GM12878 (cell line): ENCODE measurements around the gene SLC10A2. TPM values are rescaled to one million over a fixed set of nuclear protein-coding genes. Genes with fewer than 3 reads are reported as not detected.

Source experiments
- CEBPB ChIP-seq, 2 experiments: fragments of 150-350 bp in 1 of 2; IDR thresholded peaks; 2 replicates each; pipeline ENCODE4 v1.6.1; 2012 to 2014; ENCODE audit warnings: low read depth in 2 of 2, low read length in 2 of 2, borderline replicate concordance in 1 of 2, inconsistent platforms in 1 of 2
- CREM ChIP-seq: IDR thresholded peaks from 2 replicates; pipeline ENCODE4 v1.6.1; 2014; ENCODE audit warnings: antibody characterized with exemption, low read depth
- FOXM1 ChIP-seq: IDR thresholded peaks from 2 replicates; pipeline ENCODE4 v1.6.1; 2012; ENCODE audit warnings: low read depth, mild to moderate bottlenecking, inconsistent platforms, low read length, moderate library complexity
- HDAC6 ChIP-seq: fragments of 200-600 bp; sonication (generic); IDR thresholded peaks from one replicate; pipeline ENCODE4 v1.8.0; 2017; ENCODE audit warnings: antibody characterized with exemption; ENCODE audit not compliant: unreplicated experiment
- IKZF2 ChIP-seq, 2 experiments: fragments of 450-650 bp; IDR thresholded peaks; 2 replicates each; pipeline ENCODE4 v1.6.1; 2017; ENCODE audit warnings: mild to moderate bottlenecking in 2 of 2, moderate library complexity in 2 of 2
- RAD21 ChIP-seq: IDR thresholded peaks from 2 replicates; pipeline ENCODE4 v1.6.1; 2011; ENCODE audit warnings: mild to moderate bottlenecking, low read depth, low read length, moderate library complexity; ENCODE audit not compliant: insufficient read depth
- SREBF2 ChIP-seq: IDR thresholded peaks from 2 replicates; pipeline ENCODE4 v1.6.1; 2012; ENCODE audit warnings: mild to moderate bottlenecking, low read length
- STAT1 ChIP-seq: fragments of 450-650 bp; conservative IDR thresholded peaks from 2 replicates; pipeline ENCODE4 v1.6.1; 2014; ENCODE audit warnings: antibody characterized with exemption, mild to moderate bottlenecking
- TCF12 ChIP-seq: IDR thresholded peaks from 2 replicates; pipeline ENCODE4 v1.6.1; 2011; ENCODE audit warnings: low read depth, mild to moderate bottlenecking, low read length
- ZZZ3 ChIP-seq: IDR thresholded peaks from 2 replicates; pipeline ENCODE4 v1.6.1; 2011; ENCODE audit warnings: low read depth; ENCODE audit not compliant: control insufficient read depth, insufficient read length
- polyA plus RNA-seq, 11 experiments: library from polyadenylated mRNA; depleted of rRNA in 4 of 11; unstranded in 6 of 11; stranded (reverse) in 5 of 11; fragments of >200 nt; fragmentation: Nextera tagmentation in 4 of 11; fragmentation: Illumina TruSeq in 1 of 11; extraction: Ambion mirVana in 4 of 11; extraction: Trizol in 1 of 11; gene quantifications; 1 replicate in 1 of 11; 2 replicates in 10 of 11; pipeline versions ENCODE4 v1.2.1 to v1.2.3, GENCODE V29; 2011 to 2016; ENCODE audit warnings: inconsistent platforms in 2 of 11, missing spikeins in 2 of 11, low read depth in 1 of 11
- total RNA-seq, 4 experiments: library from RNA; depleted of rRNA in 3 of 4; stranded (reverse); fragments of >200 nt in 3 of 4; fragmentation: Illumina TruSeq in 1 of 4; extraction: Trizol in 1 of 4; gene quantifications; 2 replicates each; pipeline versions ENCODE4 v1.2.1 to v1.2.3, GENCODE V29; 2013 to 2021
- TF ChIP-seq, protein P1 (sequence below): IDR thresholded peaks from 2 replicates; pipeline ENCODE4 v1.6.1; 2012; ENCODE audit warnings: improper control_type of control experiment, low read depth, low read length; ENCODE audit not compliant: insufficient replicate concordance
- TF ChIP-seq, protein P2 (sequence below): IDR thresholded peaks from 2 replicates; pipeline ENCODE4 v1.6.1; 2012; ENCODE audit warnings: low read depth, low read length, improper control_type of control experiment
- TF ChIP-seq, protein P3 (sequence below): fragments of 450-650 bp; IDR thresholded peaks from 2 replicates; pipeline ENCODE4 v1.6.1; 2018; ENCODE audit warnings: borderline replicate concordance, mild to moderate bottlenecking; ENCODE audit not compliant: partially characterized antibody
- TF ChIP-seq, protein P4 (sequence below): fragments of 450-650 bp; IDR thresholded peaks from 2 replicates; pipeline ENCODE4 v1.6.1; 2018; ENCODE audit warnings: mild to moderate bottlenecking, low read depth, moderate library complexity; ENCODE audit not compliant: partially characterized antibody
- TF ChIP-seq, protein P5 (sequence below): fragments of 450-650 bp; IDR thresholded peaks from 2 replicates; pipeline ENCODE4 v1.6.1; 2017; ENCODE audit warnings: antibody characterized with exemption, mild to moderate bottlenecking, moderate library complexity

The SLC10A2 gene
- total and polyA plus RNA-seq, 10 of the 15 experiments (the other 5 are each of a cell fraction or from before 2014, with no cell fraction given) = 0.01 to 0.04 (median 0.02) TPM; not detected in 7

DNA sequence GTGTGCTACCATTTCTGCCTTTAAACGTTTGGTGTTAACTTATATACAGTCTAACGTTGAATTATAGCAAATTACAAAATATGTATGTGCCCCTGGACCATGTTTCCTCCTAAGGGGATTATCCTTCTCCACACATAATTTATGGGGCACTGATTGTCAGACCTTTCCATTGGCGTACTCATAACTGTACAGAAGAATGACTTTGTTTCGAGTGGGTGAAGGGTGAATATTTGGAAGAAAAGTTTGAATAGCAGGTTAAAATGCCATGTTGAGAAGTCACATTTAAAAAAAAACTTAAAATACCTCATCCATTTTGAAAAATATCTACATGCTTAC lies 58.8 kb downstream of the SLC10A2 start (continued):
- TF ChIP-seq, protein P1, sequence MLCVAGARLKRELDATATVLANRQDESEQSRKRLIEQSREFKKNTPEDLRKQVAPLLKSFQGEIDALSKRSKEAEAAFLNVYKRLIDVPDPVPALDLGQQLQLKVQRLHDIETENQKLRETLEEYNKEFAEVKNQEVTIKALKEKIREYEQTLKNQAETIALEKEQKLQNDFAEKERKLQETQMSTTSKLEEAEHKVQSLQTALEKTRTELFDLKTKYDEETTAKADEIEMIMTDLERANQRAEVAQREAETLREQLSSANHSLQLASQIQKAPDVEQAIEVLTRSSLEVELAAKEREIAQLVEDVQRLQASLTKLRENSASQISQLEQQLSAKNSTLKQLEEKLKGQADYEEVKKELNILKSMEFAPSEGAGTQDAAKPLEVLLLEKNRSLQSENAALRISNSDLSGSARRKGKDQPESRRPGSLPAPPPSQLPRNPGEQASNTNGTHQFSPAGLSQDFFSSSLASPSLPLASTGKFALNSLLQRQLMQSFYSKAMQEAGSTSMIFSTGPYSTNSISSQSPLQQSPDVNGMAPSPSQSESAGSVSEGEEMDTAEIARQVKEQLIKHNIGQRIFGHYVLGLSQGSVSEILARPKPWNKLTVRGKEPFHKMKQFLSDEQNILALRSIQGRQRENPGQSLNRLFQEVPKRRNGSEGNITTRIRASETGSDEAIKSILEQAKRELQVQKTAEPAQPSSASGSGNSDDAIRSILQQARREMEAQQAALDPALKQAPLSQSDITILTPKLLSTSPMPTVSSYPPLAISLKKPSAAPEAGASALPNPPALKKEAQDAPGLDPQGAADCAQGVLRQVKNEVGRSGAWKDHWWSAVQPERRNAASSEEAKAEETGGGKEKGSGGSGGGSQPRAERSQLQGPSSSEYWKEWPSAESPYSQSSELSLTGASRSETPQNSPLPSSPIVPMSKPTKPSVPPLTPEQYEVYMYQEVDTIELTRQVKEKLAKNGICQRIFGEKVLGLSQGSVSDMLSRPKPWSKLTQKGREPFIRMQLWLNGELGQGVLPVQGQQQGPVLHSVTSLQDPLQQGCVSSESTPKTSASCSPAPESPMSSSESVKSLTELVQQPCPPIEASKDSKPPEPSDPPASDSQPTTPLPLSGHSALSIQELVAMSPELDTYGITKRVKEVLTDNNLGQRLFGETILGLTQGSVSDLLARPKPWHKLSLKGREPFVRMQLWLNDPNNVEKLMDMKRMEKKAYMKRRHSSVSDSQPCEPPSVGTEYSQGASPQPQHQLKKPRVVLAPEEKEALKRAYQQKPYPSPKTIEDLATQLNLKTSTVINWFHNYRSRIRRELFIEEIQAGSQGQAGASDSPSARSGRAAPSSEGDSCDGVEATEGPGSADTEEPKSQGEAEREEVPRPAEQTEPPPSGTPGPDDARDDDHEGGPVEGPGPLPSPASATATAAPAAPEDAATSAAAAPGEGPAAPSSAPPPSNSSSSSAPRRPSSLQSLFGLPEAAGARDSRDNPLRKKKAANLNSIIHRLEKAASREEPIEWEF = no peak
- no peak; a peak in 1 of 4 replicates for TF ChIP-seq CEBPB (IDR thresholded peaks at IDR 0.05; ENCODE audit: borderline replicate concordance in 1 of 2, low read depth in 2 of 2, low read length in 2 of 2)
- no peak for TF ChIP-seq RAD21
- no peak; the same call in 1 of the 2 replicates for TF ChIP-seq CREM
- TF ChIP-seq ZZZ3 = no peak
- TF ChIP-seq, protein P2, sequence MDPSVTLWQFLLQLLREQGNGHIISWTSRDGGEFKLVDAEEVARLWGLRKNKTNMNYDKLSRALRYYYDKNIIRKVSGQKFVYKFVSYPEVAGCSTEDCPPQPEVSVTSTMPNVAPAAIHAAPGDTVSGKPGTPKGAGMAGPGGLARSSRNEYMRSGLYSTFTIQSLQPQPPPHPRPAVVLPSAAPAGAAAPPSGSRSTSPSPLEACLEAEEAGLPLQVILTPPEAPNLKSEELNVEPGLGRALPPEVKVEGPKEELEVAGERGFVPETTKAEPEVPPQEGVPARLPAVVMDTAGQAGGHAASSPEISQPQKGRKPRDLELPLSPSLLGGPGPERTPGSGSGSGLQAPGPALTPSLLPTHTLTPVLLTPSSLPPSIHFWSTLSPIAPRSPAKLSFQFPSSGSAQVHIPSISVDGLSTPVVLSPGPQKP = no peak
- TF ChIP-seq STAT1 = no peak
- TF ChIP-seq, protein P3, sequence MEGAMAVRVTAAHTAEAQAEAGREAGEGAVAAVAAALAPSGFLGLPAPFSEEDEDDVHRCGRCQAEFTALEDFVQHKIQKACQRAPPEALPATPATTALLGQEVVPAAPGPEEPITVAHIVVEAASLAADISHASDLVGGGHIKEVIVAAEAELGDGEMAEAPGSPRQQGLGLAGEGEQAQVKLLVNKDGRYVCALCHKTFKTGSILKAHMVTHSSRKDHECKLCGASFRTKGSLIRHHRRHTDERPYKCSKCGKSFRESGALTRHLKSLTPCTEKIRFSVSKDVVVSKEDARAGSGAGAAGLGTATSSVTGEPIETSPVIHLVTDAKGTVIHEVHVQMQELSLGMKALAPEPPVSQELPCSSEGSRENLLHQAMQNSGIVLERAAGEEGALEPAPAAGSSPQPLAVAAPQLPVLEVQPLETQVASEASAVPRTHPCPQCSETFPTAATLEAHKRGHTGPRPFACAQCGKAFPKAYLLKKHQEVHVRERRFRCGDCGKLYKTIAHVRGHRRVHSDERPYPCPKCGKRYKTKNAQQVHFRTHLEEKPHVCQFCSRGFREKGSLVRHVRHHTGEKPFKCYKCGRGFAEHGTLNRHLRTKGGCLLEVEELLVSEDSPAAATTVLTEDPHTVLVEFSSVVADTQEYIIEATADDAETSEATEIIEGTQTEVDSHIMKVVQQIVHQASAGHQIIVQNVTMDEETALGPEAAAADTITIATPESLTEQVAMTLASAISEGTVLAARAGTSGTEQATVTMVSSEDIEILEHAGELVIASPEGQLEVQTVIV = no peak
- no peak for TF ChIP-seq TCF12
- peak; percentile 54; the same call in 1 of the 2 replicates for TF ChIP-seq FOXM1
- TF ChIP-seq, protein P4, sequence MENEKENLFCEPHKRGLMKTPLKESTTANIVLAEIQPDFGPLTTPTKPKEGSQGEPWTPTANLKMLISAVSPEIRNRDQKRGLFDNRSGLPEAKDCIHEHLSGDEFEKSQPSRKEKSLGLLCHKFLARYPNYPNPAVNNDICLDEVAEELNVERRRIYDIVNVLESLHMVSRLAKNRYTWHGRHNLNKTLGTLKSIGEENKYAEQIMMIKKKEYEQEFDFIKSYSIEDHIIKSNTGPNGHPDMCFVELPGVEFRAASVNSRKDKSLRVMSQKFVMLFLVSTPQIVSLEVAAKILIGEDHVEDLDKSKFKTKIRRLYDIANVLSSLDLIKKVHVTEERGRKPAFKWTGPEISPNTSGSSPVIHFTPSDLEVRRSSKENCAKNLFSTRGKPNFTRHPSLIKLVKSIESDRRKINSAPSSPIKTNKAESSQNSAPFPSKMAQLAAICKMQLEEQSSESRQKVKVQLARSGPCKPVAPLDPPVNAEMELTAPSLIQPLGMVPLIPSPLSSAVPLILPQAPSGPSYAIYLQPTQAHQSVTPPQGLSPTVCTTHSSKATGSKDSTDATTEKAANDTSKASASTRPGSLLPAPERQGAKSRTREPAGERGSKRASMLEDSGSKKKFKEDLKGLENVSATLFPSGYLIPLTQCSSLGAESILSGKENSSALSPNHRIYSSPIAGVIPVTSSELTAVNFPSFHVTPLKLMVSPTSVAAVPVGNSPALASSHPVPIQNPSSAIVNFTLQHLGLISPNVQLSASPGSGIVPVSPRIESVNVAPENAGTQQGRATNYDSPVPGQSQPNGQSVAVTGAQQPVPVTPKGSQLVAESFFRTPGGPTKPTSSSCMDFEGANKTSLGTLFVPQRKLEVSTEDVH = no peak
- TF ChIP-seq SREBF2 = no peak
- TF ChIP-seq, protein P5, sequence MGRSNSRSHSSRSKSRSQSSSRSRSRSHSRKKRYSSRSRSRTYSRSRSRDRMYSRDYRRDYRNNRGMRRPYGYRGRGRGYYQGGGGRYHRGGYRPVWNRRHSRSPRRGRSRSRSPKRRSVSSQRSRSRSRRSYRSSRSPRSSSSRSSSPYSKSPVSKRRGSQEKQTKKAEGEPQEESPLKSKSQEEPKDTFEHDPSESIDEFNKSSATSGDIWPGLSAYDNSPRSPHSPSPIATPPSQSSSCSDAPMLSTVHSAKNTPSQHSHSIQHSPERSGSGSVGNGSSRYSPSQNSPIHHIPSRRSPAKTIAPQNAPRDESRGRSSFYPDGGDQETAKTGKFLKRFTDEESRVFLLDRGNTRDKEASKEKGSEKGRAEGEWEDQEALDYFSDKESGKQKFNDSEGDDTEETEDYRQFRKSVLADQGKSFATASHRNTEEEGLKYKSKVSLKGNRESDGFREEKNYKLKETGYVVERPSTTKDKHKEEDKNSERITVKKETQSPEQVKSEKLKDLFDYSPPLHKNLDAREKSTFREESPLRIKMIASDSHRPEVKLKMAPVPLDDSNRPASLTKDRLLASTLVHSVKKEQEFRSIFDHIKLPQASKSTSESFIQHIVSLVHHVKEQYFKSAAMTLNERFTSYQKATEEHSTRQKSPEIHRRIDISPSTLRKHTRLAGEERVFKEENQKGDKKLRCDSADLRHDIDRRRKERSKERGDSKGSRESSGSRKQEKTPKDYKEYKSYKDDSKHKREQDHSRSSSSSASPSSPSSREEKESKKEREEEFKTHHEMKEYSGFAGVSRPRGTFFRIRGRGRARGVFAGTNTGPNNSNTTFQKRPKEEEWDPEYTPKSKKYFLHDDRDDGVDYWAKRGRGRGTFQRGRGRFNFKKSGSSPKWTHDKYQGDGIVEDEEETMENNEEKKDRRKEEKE = no peak
- TF ChIP-seq HDAC6 = no peak
- TF ChIP-seq IKZF2 (IDR thresholded peaks at IDR 0.05) = peak; percentile 3 to 36; a peak in 2 of 4 replicates
